ENCODE data around the gene CYLD.

Gene CYLD

DNA sequence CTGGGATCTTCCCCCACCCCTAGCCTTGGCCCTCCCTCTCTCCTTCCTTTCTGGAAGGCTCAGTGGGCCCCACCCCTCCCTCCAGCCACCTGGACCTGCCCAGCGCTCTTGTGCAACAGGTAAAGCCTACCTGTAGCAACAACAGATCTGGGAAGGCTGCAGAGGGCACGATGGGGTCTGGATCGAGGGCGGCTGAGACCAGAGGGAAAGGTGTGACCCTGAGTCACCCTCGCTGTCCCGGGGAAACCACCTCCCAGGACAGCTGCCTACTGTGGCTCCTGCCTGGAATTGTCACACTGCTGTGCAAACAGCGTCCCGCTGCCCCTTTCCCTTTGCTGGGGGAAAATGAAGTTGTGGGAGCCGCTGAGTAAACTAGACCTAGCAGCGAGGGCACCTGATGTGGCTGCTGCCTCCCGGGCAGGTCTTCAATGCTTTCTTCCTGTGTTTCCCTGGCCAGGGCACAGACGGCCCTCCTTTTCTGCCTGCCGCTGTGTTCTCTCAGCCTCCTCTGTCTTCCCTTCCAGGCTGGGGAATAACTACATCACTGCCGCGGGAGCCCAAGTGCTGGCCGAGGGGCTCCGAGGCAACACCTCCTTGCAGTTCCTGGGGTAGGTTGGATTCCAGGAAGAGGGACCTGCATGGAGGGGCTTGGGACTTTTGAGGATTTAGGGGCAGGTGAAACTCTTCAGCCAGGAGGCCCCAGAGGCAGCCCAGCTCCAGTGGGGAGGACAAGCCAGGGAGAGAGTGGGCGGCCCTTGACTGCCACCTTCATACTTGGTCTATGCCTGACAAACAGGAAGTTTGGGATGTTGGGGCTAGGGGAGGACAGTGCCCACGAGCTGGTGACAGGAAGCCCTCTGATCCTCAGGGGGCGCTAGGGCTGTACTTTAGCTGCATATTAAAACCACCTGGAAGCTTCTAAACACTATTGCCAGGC lies 22.2 kb upstream of the CYLD start:
- no peak overlapping the region for H3K4me3 ChIP-seq (ENCODE audit: low read length)
- no peak for TF ChIP-seq ZNF274 (IDR thresholded peaks at IDR 0.05; ENCODE audit: low read depth, low read length)

DNA sequence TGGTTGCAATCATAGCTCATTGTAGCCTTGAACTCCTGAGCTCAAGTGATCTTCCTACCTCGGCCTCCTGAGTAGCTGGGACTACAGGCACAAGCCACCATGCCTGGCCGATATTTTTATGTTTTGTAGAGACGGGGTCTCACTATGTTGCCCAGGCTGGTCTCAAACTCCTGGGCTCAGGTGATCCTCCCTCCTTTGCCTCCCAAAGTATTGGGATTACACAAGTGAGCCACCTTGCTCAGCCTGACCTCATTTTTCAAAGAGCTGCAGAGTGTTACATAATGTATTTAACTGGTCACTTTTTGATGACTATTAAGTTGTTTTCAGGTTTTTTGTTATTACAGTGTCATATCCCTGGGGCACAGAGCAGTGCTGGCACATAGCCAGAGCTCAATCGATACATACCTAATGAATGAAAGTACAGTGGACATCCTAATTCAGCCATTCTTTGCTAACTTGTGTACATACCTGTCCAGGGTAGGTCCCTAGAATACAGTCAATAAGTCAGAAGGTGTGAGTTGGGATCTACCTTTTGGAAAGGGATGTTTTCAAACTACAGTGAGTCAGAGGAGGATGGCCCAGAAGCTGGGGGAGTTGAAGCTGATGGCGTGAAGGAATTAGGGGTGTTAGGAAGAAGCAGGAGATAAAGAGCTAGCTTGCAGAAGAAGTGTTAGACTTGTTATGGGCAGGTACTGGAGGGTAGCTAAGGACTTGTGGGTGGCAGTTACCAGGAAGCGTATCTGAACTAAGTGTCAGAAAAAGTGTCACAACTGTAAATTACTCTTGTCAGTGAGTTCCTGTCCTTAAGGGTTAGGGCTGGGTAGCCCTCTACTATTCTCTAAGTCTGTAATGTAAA lies 20.1 kb upstream of the CYLD start:
- no peak overlapping the region for H3K4me3 ChIP-seq (ENCODE audit: low read length)
- TF ChIP-seq ZNF274 (IDR thresholded peaks at IDR 0.05; ENCODE audit: low read depth, low read length) = no peak

DNA sequence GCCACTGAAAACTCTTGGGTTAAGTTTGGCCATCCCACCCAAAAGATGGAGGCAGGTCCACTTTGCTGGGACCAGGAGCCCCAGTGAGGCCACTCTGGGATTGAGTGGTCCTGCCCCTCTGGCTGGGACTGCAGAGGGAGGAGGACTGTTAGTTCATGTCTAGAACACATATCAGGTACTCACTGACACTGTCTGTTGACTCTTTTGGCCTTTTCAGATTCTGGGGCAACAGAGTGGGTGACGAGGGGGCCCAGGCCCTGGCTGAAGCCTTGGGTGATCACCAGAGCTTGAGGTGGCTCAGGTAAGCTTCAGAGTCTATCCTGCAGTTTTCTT lies 19.5 kb upstream of the CYLD start:
- TF ChIP-seq ZNF274 (IDR thresholded peaks at IDR 0.05; ENCODE audit: low read depth, low read length) = no peak
- H3K4me3 ChIP-seq (ENCODE audit: low read length) = no peak overlapping the region

DNA sequence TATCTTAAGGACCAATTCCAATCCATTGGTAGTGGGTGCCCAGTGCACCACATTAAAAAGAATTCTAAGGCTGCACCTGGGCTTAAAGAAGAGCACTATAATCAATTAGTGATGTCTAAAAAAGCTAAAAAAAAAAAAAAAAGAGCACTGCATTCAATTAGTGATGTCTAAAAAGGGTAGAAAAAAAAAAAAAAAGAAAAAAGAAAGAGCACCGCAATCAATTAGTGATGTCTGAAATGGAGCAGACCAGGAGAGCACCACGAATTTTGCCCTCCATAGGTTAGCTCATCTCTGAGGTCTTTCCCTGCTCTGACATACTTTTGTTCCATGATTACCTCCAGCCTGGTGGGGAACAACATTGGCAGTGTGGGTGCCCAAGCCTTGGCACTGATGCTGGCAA lies 18.9 kb upstream of the CYLD start:
- no peak for TF ChIP-seq ZNF274 (IDR thresholded peaks at IDR 0.05; ENCODE audit: low read depth, low read length)
- no peak overlapping the region for H3K4me3 ChIP-seq (ENCODE audit: low read length)

DNA sequence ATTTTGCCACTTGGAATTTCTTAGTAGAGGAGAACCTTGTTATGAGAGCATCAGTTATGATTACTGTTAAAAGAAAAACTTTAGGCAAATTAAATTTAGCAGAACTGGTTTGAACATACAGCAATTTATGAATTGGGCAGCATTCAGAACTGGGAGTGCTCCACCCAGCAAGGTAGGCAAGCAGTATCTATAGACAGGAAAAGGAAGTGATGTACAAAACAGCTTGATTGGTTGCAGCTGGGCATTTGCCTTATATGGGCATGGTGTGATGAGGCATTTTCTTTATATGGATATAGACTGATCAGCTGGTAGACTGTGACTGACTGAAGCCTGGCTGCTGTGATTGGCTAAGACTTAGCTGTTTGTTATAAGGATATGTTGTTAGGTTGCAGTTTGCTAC lies 17.6 kb upstream of the CYLD start:
- no peak for TF ChIP-seq ZNF274 (IDR thresholded peaks at IDR 0.05; ENCODE audit: low read depth, low read length)
- H3K4me3 ChIP-seq (ENCODE audit: low read length) = no peak overlapping the region

DNA sequence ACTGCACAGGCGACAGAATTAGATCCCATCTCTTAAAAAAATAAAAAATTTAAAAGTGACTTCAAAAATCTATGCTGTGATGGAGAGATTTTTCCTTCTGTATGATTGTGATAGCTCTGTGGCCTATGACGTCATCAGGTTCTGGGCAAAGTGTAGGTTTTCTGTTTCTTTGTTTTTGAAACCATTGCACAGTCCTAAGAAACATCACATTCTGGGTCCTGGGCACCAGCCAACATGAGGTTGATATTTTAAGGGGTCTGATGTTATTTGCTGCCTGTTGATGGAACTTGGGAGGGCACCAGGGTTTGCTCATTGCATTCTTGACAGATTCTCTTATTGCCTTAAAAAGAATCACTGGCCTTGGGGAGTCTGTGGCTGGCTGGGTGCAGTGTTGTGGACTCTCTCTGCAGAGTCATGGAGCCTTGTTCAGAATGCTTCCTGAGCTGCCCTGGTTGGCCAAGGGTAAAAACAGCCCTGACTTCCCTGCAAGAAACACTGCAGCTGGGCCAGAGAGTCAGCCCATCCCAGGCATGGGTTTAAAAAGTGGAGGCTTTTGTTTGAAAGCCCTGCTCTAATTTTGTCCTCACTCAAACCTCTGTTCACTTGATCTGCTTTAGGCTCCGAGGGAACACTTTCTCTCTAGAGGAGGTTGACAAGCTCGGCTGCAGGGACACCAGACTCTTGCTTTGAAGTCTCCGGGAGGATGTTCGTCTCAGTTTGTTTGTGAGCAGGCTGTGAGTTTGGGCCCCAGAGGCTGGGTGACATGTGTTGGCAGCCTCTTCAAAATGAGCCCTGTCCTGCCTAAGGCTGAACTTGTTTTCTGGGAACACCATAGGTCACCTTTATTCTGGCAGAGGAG lies 10.5 kb upstream of the CYLD start:
- no peak overlapping the region for H3K4me3 ChIP-seq (ENCODE audit: low read length)
- no peak for TF ChIP-seq ZNF274 (IDR thresholded peaks at IDR 0.05; ENCODE audit: low read depth, low read length)

DNA sequence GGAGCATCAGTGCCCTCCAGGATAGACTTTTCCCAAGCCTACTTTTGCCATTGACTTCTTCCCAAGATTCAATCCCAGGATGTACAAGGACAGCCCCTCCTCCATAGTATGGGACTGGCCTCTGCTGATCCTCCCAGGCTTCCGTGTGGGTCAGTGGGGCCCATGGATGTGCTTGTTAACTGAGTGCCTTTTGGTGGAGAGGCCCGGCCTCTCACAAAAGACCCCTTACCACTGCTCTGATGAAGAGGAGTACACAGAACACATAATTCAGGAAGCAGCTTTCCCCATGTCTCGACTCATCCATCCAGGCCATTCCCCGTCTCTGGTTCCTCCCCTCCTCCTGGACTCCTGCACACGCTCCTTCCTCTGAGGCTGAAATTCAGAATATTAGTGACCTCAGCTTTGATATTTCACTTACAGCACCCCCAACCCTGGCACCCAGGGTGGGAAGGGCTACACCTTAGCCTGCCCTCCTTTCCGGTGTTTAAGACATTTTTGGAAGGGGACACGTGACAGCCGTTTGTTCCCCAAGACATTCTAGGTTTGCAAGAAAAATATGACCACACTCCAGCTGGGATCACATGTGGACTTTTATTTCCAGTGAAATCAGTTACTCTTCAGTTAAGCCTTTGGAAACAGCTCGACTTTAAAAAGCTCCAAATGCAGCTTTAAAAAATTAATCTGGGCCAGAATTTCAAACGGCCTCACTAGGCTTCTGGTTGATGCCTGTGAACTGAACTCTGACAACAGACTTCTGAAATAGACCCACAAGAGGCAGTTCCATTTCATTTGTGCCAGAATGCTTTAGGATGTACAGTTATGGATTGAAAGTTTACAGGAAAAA lies 9.7 kb upstream of the CYLD start:
- no peak overlapping the region for H3K4me3 ChIP-seq (ENCODE audit: low read length)
- no peak for TF ChIP-seq ZNF274 (IDR thresholded peaks at IDR 0.05; ENCODE audit: low read depth, low read length)

DNA sequence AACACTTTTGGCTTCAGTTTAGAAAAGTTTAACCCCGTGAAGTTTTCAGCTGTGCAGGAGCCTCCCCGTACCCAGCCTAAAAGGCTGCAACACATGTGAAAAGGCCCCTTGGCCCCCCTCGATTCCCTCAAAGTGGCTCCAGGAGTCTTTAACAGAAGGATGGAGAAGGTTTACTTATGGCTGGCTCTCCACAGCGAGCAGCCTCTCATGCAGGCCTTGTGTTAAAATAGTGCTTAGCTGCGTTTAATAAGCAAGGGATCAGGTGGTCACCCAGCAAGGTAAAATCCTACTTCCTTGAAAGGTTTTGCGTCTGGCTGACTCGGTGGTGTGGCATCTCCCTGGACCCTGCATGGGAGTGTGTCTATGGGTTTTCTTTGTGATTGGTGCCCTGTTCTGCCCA lies 8.4 kb upstream of the CYLD start:
- no peak overlapping the region for H3K4me3 ChIP-seq (ENCODE audit: low read length)
- no peak for TF ChIP-seq ZNF274 (IDR thresholded peaks at IDR 0.05; ENCODE audit: low read depth, low read length)

DNA sequence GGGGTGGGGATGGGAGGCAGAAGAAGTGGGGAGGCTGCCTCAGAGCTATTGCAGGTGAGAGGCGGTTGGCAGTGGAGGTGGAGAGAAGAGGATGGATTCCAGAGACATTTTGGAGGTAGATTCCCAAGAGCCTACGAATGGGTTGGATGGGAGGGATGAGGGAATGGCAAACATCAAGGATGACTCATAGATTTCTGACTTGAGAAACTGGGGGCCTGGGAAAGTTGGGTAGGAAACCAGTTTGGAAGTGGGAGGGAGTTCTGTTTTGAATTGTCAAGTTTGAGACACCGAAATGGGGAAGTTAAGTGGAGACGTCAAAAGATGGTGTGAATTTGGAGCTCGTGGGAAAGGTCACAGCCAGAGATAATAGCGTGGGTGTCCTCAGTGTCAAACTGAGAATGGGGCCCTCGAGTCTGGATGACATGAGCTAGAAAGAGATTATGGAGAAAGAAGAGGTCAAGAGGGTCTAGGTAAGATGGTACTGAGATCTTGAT lies 6.2 kb upstream of the CYLD start:
- no peak for TF ChIP-seq ZNF274 (IDR thresholded peaks at IDR 0.05; ENCODE audit: low read depth, low read length)
- no peak overlapping the region for H3K4me3 ChIP-seq (ENCODE audit: low read length)

DNA sequence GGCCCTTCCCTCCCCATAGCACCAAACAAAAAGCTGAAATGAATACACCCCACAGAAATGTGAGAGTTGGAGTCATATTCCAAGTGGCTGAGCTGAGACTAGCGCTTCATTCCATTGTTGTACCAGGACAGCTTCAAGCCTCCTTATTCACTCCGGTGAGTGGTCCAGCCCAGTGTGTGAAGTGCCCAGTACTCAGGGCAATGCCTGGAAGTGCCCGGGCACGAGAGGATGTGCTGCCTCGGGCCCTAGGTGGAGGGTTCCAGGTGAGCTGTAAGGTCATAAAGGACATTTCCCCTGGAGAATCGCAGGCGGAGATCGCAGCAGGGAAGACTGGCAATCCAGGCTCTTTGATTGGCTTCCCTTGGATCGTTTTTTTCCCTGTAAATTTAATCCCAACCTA lies 5.4 kb upstream of the CYLD start:
- no peak overlapping the region for H3K4me3 ChIP-seq (ENCODE audit: low read length)
- no peak for TF ChIP-seq ZNF274 (IDR thresholded peaks at IDR 0.05; ENCODE audit: low read depth, low read length)

DNA sequence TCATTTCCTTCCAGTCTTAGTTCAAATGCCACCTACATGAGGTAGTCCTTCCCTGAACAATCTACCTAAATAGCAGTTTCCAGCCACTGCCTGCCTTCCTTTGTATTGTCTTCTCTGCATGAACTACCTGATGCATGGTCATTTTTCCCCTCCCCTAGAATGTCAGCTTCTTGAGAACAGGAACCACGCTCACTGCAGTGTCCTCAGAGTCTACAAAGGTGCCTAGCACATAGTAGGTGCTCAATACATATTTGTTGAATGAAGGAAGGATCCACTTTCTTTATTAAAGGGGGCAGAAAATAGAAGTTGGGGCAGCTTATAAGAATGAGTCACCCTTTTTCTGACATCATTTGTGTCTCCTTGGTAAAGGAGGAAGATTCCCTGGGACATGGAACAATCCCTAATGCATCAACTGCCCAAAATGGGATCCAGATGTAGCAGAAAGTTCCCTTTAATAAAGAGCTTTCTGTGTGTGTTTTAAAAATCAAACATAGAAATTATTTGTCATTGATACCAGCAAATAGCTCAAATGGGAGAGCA lies 4.4 kb upstream of the CYLD start:
- no peak for TF ChIP-seq ZNF274 (IDR thresholded peaks at IDR 0.05; ENCODE audit: low read depth, low read length)
- H3K4me3 ChIP-seq (ENCODE audit: low read length) = no peak overlapping the region

DNA sequence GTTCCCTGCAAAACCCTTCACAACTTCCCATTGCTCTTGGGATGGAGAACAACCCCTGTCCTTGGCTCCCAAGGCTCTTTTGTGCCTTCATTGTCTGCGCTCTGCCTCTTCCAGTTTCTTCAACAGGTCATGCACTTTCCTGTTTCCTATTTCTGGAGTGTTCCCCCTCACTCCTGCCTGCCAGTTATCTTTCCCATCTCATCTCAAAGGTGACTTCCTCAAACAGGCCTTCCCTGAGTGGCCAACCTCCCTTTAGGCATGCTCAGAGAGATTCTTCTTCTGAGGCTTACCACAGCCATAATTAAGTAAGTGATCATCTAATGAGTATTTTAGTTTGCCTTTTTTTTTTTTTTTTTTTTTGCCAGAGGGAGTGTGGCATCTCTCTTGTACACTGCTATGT lies 2.9 kb upstream of the CYLD start:
- H3K4me3 ChIP-seq (ENCODE audit: low read length) = no peak overlapping the region
- TF ChIP-seq ZNF274 (IDR thresholded peaks at IDR 0.05; ENCODE audit: low read depth, low read length) = no peak

DNA sequence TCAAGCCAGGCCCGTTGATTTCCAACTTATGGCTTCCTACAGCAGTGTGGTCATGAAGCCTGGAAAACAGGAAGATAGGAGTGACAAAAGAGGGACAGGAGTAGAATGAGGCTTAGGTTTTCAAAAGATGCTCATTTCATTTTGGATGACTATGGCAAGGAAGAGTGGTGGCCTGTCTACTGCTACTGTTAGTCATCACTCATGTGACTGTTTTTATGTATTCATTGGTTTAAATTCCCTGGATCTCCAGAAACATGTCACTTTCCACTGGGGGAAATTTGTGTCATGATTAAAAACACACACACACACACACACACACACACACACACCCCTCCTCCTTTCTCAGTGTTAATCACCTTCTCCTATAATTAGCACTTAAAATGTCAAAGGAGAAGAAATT lies 1.1 kb upstream of the CYLD start:
- H3K4me3 ChIP-seq (ENCODE audit: low read length) = no peak overlapping the region; the same call in 1 of the 2 replicates
- no peak for TF ChIP-seq ZNF274 (IDR thresholded peaks at IDR 0.05; ENCODE audit: low read depth, low read length)

Measured in GM08714 (cell line).